Spleen (tissue), 7 donors: Measurements from ENCODE around the gene RPTOR.

Experiments
- POLR2A ChIP-seq, 3 donors: fragments of 450-650 bp; IDR thresholded peaks; one replicate each; pipeline ENCODE4 v1.5.1; 2017; ENCODE audit warnings: antibody characterized with exemption in 3 of 3, mild to moderate bottlenecking in 1 of 3
- TF ChIP-seq, protein P1 (sequence below), 11 experiments: fragments of 200-600 bp in 7 of 11; fragments of 450-650 bp in 4 of 11; sonication (generic) in 4 of 11; IDR thresholded peaks in 8 of 11; conservative IDR thresholded peaks in 3 of 11; 1 replicate in 7 of 11; 2 replicates in 4 of 11; pipeline versions ENCODE4 v1.4.0 to v1.8.0; 2016 to 2021; ENCODE audit warnings: antibody characterized with exemption in 11 of 11, inconsistent platforms in 4 of 11, mild to moderate bottlenecking in 1 of 11
- donor health status: DM: no; HTN: no; CAD: no; lungs with moderate emphysema.
- donor health status: DM: no; HTN: no; CAD: no.
- donor health status: DM: no; HTN: no; CAD: no.

DNA sequence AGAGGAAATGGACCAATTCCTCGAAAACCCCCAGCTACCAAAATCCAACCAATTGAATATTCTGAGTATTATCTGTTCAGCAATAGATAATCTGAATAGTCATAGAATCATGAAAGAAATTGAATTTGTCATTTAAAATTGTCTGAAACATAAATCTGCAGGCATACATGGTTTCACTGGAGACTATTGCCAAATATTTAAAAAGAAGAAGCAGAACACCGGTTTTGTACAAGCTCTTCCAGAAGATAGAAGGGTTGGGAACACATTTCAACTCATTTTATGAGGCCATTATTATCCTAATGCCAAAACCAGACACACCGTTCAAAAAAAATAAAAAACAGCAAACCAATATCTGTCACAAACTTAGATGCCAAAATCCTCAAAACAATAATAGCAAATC is 195.5 kb downstream of the RPTOR start:
- TF ChIP-seq, protein P1, sequence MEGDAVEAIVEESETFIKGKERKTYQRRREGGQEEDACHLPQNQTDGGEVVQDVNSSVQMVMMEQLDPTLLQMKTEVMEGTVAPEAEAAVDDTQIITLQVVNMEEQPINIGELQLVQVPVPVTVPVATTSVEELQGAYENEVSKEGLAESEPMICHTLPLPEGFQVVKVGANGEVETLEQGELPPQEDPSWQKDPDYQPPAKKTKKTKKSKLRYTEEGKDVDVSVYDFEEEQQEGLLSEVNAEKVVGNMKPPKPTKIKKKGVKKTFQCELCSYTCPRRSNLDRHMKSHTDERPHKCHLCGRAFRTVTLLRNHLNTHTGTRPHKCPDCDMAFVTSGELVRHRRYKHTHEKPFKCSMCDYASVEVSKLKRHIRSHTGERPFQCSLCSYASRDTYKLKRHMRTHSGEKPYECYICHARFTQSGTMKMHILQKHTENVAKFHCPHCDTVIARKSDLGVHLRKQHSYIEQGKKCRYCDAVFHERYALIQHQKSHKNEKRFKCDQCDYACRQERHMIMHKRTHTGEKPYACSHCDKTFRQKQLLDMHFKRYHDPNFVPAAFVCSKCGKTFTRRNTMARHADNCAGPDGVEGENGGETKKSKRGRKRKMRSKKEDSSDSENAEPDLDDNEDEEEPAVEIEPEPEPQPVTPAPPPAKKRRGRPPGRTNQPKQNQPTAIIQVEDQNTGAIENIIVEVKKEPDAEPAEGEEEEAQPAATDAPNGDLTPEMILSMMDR (IDR thresholded peaks at IDR 0.05 in 8 of 11, conservative IDR thresholded peaks at IDR 0.05 in 3 of 11) = no peak
- no peak for TF ChIP-seq POLR2A (IDR thresholded peaks at IDR 0.05)
